AG08396 (cell line): ENCODE data around the gene MUCL3.
"Not testable (repeated sequence)": the region's sequence is repeated elsewhere in the genome, so short reads cannot be mapped to it uniquely, and the experiment has no call there.

Experiments used
- DNase-seq: peaks from one replicate; pipeline ENCODE4 v3.0.0; 2012; ENCODE audit warnings: low spot score, mixed read lengths

The MUCL3 gene

GRCh38 chr6:30940361-30940986 is at the start of gene MUCL3:
MUCL3 (plus strand) TSS chr6:30940973; CDS start chr6:30941000, 27 bp downstream.
- no peak for DNase-seq

- DNase-seq, result no peak
Observed at GRCh38 chr6:30891450-30891723, 49.4 kb upstream of the MUCL3 start.

GRCh38 chr6:30891816-30892538 is 48.8 kb upstream of the MUCL3 start:
- DNase-seq, result no peak

GRCh38 chr6:30893001-30893591 is 47.7 kb upstream of the MUCL3 start:
- DNase-seq, result no peak

- DNase-seq, result no peak
Observed at GRCh38 chr6:30893666-30894065, 47.1 kb upstream of the MUCL3 start.

GRCh38 chr6:30894381-30894780 is 46.4 kb upstream of the MUCL3 start:
- no peak for DNase-seq

GRCh38 chr6:30894935-30895334 is 45.8 kb upstream of the MUCL3 start:
- DNase-seq, result no peak

- DNase-seq, result no peak
Observed at GRCh38 chr6:30895343-30895742, 45.4 kb upstream of the MUCL3 start.

- no peak for DNase-seq
Observed at GRCh38 chr6:30896541-30896940, 44.2 kb upstream of the MUCL3 start.

- no peak for DNase-seq
Observed at GRCh38 chr6:30897882-30898281, 42.9 kb upstream of the MUCL3 start.

GRCh38 chr6:30898750-30899360 is 41.9 kb upstream of the MUCL3 start:
- DNase-seq, result no peak

GRCh38 chr6:30900863-30901417 is 39.8 kb upstream of the MUCL3 start:
- DNase-seq, result no peak

GRCh38 chr6:30901436-30901835 is 39.3 kb upstream of the MUCL3 start:
- no peak for DNase-seq

- not testable (repeated sequence) for DNase-seq
Observed at GRCh38 chr6:30902196-30902595, 38.6 kb upstream of the MUCL3 start.

GRCh38 chr6:30902709-30903108 is 38.1 kb upstream of the MUCL3 start:
- DNase-seq, result no peak

GRCh38 chr6:30903236-30903635 is 37.5 kb upstream of the MUCL3 start:
- DNase-seq, result no peak

- DNase-seq, result not testable (repeated sequence)
Observed at GRCh38 chr6:30907290-30907757, 33.4 kb upstream of the MUCL3 start.

GRCh38 chr6:30907758-30908591 is 32.8 kb upstream of the MUCL3 start, which contains the start of gene GTF2H4:
GTF2H4 (plus strand) TSS chr6:30908207.
- peak; percentile 95 for DNase-seq

GRCh38 chr6:30908700-30909099 is 32.1 kb upstream of the MUCL3 start:
- no peak for DNase-seq

GRCh38 chr6:30910473-30910872 is 30.3 kb upstream of the MUCL3 start:
- DNase-seq, result not testable (repeated sequence)

- no peak for DNase-seq
Observed at GRCh38 chr6:30912746-30913520, 27.8 kb upstream of the MUCL3 start.
